G401.6 (cell line): Measurements from ENCODE around the gene TMEM132E.

Experiments used
- FAIRE-seq: peaks from 2 replicates; lab custom pipeline; 2012; peaks lifted over from hg19 to GRCh38; lab: Jason Lieb, UNC

Gene TMEM132E

GRCh38 chr17:34568953-34569352 lies 10.4 kb upstream of the TMEM132E start:
- no peak for FAIRE-seq

DNA sequence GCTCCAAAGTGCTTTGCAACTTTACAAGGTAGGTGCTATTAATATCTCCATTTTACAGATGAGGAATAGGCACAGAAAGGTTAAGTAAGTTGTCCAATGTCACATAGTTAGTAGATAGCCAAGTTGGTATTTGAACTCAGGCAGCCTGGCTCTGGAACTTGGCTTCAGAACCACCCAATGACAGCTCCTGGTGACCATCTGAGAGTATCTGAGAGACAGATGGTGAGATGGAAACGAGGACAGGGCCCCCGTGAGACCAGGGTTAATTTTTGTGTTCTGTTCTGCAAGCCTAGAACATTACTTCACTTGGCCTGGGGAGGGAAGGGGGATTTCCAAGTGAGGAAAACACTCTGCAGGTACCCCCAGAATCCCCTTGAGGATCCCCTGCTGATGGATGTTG lies 9.8 kb upstream of the TMEM132E start:
- no peak for FAIRE-seq

DNA sequence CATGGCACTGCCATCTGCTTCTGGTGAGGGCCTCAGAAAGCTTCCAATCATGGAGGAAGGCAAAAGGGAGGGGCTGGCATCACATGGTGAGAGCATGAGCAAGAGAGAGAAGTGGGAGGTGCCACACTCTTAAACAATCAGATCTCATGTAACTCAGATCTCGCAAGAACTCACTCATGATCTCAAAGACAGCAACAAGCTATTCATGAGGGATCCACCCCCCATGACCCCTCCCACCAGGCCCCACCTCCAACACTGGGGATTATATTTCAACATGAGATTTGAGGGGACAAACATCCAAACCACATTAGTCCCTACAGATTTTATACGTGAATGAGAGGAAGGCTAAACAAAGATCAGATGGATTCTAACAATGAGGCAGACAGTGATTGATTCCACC lies 8.9 kb upstream of the TMEM132E start:
- no peak for FAIRE-seq

DNA sequence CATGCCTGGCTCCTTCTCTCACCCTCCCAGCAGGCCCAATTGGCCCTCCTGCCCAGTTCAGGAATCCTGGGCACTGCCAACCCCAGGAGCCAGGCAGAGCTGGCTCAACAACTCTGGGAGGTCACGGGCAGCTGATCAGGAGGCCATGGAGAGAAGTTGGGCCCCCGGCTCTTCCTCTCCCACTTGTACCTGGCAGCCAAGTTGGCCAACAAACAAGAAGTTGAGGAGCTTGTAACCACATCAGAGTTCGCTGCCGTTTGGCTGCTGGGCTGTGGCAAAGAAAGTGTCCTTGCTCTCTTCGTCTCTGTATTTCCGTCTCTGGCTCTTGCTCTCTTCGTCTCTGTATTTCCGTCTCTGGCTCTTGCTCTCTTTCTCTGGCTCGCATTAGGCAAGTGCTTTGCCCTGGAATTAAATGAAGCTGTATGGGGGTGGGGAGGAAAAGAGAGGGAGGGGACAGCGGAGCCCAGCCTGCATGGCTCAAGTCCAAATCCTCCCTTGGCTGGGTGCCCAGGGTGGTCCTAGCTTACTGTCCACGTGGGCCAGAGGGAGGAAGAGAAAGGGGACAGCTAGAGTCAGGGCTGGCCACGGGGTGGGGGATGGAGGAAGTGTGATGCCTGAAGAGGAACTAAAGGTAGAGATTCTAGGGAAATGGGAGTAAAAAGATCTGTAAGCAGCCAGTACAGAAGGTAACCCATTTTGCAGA lies 7.8 kb upstream of the TMEM132E start:
- FAIRE-seq, result no peak

DNA sequence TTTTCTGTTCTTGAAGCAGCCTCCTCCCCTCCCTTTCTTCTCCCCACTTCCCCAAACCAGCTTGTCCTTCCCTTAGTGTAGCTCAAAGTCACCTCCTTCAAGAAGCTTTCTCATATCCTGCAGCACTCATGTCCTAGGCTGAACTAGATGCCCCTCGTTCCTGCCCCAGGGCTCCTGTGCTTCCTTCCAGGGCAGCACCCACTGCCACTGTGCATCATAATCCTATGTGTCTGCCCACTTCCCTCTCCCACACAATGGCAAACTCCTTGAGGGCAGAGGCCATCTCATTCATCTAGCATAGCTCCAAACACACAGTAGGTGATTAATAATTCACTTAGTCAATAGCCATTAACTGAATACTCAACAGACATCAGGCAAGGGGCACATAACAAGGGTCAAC lies 6.9 kb upstream of the TMEM132E start:
- no peak for FAIRE-seq

DNA sequence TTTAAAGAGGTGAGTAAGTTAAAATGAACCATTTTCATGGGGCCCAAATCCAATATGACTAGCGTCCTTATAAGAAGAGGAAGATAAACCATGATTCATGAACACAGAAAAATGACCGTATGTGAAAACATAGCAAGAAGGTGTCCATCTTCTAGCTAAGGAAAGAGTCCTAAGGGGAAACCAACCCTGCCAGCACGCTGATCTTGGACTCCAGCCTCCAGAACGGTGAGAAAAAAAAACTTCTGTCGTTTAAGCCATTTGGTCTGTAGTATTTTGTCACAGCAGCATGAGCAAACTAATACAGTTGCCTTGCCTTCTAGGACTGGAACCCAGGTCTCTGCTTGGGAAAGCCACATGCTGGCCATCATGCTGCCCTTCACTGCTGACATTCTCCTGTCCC lies 4.2 kb upstream of the TMEM132E start:
- FAIRE-seq, result no peak

DNA sequence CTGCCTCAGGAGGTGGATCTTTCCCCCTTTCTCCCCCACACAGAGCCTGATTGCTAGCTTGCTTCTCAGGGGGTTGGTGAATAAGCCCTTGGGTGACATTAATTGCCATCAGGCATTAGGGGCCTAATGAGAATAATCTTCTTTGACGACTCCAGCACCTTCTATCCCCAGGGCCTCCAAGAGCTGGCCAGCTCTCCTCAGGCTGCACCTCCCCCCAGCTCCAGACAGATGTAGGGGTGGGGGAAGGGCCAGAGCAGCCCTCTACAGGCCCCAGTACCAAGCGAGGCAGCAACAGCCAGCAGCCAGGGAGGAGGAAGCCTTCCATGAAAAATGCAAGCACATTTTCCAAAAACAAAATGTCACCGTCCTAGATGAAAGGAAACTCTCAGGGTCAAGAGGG lies 1.4 kb upstream of the TMEM132E start:
- no peak for FAIRE-seq

GRCh38 chr17:34578656-34579016 lies 746 bp upstream of the TMEM132E start:
- FAIRE-seq, result no peak

DNA sequence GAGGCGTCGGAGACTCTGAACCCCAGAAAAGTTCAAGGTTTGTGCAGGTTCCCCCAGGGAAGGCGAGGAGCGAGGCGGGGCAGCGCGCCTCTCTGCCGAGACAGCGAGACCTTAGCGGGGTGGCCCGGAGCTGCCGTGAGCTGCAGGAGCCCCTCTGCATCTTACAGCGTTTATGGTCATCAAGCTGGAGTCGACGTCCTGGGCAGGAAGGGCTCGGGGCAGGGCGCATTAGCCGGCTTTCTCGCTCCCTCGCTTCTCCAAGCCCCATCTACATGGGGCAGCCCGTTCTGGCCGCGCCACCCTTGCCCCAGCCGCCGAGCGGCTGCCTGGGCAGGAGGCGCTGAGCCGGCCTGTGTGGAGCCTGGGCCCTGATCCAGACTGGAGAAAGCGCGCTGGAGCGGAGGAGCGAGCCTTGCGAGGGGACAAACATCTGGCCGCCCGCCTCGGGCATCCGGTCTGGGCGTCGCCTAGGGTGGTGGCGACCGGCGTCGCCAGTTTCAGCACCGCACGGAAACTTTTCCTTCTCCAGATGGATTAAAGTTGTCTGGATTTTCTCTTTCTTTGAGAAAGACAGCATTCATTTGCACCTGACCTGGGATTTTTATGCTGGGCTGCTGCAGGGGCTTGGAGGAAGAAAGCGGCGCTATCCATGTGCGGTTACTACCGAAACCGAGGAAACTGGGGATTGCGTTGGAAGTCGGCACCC lies 750 bp downstream of the TMEM132E start:
- FAIRE-seq, result no peak

DNA sequence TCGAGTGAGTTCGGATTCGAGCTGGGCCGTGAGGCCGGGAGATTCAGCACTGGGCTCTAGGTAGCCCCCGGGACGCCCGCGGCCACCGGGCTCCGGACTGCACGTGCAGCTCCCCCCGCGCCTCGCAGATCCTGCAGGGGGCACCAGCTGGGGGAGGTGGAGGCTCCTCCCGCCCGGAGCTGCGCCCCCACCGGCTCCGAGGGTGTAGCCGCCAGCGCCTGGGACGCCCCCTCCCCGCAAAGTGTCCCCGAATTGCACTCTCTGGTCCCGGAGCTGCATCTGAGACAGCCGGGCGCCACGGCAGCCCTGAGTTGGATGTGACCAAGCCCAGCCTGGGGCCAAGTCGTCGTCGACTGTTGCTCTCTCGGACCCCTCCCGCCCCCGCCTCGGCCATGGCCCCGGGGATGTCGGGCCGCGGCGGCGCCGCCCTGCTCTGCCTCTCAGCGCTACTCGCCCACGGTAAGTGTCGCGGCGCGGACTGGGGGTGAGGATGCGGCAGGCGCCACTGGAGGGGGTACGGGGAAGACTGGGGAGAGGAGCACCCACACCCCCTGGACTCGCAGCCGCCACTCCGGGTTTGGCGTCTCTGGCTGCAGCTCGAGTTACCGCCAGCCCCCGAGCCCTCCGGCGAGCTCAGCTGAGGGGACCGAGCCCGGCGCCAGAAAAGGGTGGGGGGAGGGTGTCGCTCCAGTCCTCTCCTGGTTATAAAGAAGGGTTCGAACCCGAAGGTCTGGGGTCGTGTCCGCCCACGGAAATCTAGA lies 1.5 kb downstream of the TMEM132E start:
- no peak for FAIRE-seq

GRCh38 chr17:34581446-34582184 lies 2.2 kb downstream of the TMEM132E start:
- FAIRE-seq, result no peak

DNA sequence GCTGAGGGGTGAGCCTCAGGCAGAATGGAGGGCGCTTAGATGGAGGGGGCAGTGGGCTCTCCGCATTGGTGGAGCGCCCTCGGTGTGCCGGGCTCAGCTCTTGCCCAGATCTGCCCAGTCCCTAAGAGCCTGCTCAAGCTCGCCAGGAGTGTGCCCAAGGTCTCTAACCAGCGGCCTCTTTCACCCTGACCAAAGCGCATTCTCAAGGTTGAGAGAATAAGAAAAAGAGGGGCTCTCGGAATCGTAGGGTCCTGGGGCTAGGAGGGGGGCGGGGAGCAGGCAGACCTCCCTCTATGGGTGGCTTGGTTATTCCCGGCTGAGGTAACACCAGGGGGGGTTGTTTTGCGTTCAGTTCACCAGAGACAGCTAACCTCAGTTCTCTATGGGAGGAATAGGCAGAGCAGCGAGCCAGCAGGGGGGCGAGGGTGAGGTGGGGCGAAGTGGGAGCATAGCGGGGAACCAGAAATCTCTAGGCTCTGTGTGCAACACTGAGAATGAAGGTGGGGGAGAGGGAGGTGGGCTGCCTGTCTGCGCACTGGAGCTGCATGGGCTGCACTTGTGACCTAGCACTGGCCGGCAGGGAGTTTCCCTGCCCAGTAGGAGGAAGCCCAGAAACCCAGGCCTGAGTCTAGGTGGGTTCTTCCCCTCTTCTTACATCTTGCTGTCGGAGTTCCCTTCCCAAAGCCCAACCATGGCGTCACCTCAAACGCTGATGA lies 3.0 kb downstream of the TMEM132E start:
- FAIRE-seq, result no peak

DNA sequence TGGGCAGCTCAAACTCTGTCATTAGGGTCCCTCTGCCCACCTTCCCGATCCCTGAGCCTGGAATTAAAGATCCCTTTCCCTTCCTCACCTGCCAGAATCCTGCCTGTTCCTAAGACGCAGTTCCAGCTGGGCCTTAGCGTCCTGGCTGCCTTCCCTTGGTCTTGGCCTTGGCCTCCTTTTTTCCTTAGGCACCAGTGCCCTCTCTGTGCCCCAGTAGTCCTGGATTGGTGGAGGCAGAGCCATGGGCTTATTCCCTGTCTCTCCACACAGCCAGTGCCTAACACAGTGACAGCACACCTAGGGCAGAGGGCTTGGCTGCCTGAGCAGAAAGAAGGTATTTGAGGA lies 3.5 kb downstream of the TMEM132E start:
- FAIRE-seq, result no peak

DNA sequence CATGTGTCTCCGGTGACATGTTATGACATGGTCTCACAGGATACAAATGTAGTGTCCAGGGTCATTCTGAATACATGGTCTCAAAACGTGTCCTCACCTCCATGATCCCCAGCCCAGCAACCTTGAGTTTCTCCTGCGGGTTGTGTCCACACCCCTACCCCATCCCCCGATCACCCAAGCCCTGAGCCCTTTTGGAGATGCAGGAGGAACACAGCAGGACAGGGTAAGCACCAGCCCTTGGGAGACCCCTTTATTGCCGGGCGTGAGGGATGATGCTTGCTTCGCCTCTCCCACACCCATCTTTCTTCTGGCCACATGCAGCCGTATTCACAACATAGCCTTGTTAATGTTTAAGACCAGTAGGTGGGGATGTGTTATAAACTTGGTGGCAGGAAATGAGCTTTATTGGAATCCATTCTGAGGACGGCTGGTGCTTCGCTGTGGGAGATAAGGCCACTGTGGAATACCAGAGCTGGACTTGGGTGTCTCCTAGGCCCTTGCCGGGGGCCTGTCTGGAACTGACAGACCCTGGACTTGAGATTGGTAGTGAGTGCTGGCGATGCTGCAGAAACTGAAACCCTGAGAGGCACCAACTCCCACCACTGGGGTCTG lies 5.5 kb downstream of the TMEM132E start:
- no peak for FAIRE-seq

- no peak for FAIRE-seq
Measured at GRCh38 chr17:34586346-34586846, 7.0 kb downstream of the TMEM132E start.

- FAIRE-seq, result no peak
Measured at GRCh38 chr17:34588266-34588665, 8.9 kb downstream of the TMEM132E start.

DNA sequence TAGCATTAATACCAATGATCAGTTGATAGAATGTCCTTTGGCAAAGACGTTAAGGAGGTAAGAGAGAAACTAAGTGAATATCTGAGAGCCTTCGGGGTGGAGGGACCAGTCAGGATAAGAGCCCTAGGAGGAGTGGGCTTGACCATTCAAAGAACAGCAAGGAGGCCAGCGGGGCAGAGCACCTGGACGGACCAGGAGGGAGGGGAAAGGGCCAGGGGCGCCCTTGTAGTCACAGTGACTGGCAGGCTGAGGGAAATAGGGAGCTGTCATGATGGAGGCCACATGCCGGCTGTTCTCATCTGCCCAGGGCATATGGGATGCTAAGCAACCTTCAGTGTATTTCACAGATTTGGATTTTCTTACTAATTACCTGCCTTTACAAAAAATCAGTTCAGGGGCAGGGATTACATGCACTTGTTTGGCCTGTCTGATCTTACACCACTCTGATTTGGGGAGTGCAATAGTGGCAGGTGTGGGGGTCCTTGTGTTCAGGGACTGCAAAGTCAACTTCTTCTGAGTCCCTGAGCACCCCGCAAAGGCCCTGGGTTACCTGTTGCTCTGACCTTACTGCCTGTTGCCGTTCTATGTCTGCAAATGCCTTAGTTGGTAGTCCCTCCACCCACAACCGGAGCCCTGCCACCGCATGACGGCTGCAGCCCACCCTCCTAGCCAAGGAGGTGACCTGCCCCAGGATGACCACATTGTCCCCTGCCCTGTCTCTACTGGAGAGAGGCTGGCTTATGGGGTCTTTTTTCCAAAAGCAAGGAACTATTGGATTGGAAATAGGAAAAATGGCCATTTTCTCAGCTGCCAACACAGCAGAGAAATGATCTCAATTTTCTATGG lies 10.0 kb downstream of the TMEM132E start:
- no peak for FAIRE-seq

DNA sequence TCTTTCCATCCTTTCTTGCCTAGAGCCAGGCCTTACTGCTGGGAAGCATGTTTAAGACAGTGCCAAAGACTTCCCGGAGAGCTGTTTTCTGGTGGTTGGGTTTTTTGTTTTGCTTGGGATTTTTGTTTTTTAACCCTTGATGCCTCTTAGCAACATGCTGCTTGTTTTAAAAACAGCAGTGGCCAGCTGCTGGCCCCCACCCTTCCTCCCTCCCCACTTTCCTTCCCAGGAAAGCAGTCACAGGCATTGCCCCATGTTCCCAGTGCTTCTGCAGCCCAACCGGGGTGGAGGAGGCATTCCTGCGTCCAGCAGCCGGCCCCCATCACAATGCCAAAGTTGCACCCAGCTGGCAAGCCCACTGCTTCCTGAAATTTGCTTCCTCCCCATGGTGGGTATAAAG lies 12.6 kb downstream of the TMEM132E start:
- FAIRE-seq, result no peak

GRCh38 chr17:34596920-34597319 lies 17.5 kb downstream of the TMEM132E start:
- no peak for FAIRE-seq

DNA sequence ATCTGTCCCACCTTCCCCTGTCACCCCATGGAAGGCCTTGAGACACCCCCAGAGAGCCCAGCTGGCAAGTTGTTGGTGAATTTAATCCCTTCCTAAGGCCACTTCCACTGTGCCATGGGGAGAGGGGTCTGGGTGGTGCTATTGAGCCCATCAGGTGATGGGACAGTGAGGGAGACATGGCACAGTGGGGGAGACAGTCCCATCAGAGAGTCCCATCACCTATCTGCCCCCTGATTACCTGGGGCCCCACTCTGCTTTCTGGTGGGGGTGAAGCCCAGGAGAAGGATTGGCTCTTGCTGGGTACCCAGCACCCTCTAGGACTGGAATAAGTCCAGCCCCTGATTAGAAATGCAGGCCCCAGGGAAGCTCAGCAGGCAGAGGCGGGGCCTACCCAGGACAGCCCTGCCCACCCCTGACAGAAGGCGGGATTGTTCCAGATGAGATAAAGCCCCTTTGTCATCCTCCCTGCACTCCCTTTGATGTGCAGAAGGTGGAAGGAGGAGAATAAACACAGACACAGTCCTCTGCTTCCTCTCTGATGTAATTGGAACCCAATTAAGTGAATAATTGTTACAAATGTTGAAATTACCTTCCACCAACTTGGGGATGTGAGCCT lies 18.9 kb downstream of the TMEM132E start:
- no peak for FAIRE-seq
